ENCODE measurements around the gene CNIH4. TPM values are rescaled to one million over a fixed set of nuclear protein-coding genes. Genes with fewer than 3 reads are reported as not detected.

Gene CNIH4
- polyA plus RNA-seq, 6 donors from 2014 or later = 29.4 to 49.8 (median 33.6) TPM

- peaks cover 0 to 5% of the 10 kb centered on the region in 2 donors for H3K36me3 Mint-ChIP-seq
- H3K4me1 Mint-ChIP-seq = peaks cover 22 to 40% (median 32%) of the 10 kb centered on the region in 3 donors
These were observed 996 bp downstream of the CNIH4 start for GRCh38 chr1:224357626-224358124.

GRCh38 chr1:224358237-224358636, 1.6 kb downstream of the CNIH4 start:
- ATAC-seq (ENCODE audit: low read depth in 2 of 2) (no peak), DNase-seq (no peak)
- peaks cover 0 to 11% of the 10 kb centered on the region in 2 donors for H3K36me3 Mint-ChIP-seq
- peaks cover 0 to 7% (median 0%) of the 10 kb centered on the region in 3 donors for H3K27me3 Mint-ChIP-seq
- peaks cover 25 to 45% (median 34%) of the 10 kb centered on the region in 3 donors for H3K4me1 Mint-ChIP-seq
- H3K4me3 Mint-ChIP-seq = peak overlapping the region; percentile 2 to 96 (median 90)
- peak overlapping the region in 3 of 6 donors; percentile 41 to 86 (median 52) for H3K27ac Mint-ChIP-seq
- H3K9me3 Mint-ChIP-seq = no peaks in the 10 kb centered on the region

More at GRCh38 chr1:224357626-224358124, 996 bp downstream of the CNIH4 start:
- Mint-ChIP-seq H3K9me3 (no peaks in the 10 kb centered on the region), H3K4me3 (peak overlapping the region; percentile 87 to 96 (median 94)), H3K27me3 (peaks cover 0 to 7% (median 0%) of the 10 kb centered on the region in 3 donors), H3K27ac (peak overlapping the region; percentile 84 to 91 (median 86))
- DNase-seq (no peak), ATAC-seq (ENCODE audit: low read depth in 2 of 2) (no peak)

GRCh38 chr1:224359207-224359606, 2.5 kb downstream of the CNIH4 start:
- no peak for ATAC-seq (ENCODE audit: low read depth in 2 of 2)
- Mint-ChIP-seq H3K9me3 (no peaks in the 10 kb centered on the region), H3K27me3 (no peaks in the 10 kb centered on the region), H3K27ac (no peak overlapping the region), H3K36me3 (peaks cover 0 to 17% of the 10 kb centered on the region in 2 donors), H3K4me1 (peaks cover 32 to 53% (median 42%) of the 10 kb centered on the region in 3 donors), H3K4me3 (peak overlapping the region in 1 of 8 donors; percentile 87)
- no peak for DNase-seq

DNA sequence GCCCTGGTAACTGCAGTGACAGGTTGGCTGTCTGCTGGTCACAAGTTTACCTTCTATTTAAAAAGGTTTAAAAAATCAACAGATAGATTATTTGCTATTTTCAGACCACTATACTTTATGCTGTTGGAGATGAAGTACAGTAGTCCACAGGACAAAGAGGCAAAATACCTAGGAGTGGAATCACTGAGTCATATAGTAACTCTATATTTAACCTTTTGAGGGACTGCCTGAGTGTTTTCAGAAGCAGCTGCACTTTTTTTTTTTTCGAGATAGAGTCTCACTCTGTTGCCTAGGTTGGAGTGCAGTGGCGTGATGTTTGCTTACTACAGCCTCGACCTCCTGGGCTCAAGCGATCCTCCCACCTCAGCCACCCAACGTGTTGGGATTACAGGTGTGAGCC, 11.7 kb downstream of the CNIH4 start:
- Mint-ChIP-seq H3K9me3 (no peaks in the 10 kb centered on the region), H3K27me3 (no peaks in the 10 kb centered on the region), H3K36me3 (peaks cover 9 to 12% of the 10 kb centered on the region in 2 donors), H3K27ac (no peak overlapping the region), H3K4me3 (no peak overlapping the region), H3K4me1 (peaks cover 6 to 18% (median 17%) of the 10 kb centered on the region in 3 donors)
- DNase-seq = no peak
- ATAC-seq (ENCODE audit: low read depth in 2 of 2) = no peak

DNA sequence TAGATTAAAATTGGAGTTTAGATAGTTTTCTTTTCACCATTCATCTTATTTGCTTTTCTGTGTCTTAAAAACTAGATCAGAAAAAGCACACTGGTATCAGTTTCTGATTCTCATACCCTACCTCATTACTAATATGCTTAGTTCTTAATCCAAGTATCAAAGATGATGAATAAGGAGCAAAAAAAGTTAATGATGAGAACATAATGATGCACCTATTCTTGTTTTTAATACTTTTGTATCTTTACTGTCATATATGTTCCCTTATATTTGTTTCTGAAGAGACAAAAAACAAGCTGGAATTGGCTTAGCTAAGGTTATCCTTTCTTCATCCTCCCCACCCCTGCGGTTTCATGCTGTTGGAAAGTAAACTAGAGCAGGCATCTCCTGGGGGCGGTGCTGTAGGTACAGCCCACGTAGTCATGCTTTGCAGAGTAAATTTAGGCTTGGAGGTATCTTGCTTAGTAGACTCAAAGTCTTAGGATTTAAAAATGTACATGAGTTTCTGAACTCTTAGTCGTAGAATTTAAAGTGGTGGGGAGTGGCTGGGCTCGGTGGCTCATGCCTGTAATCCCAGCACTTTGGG, 16.4 kb downstream of the CNIH4 start:
- peaks cover 0 to 3% (median 2%) of the 10 kb centered on the region in 3 donors for H3K4me1 Mint-ChIP-seq
- no peak overlapping the region for H3K4me3 Mint-ChIP-seq
- H3K27me3 Mint-ChIP-seq = no peaks in the 10 kb centered on the region
- H3K9me3 Mint-ChIP-seq = no peaks in the 10 kb centered on the region
- DNase-seq (no peak), ATAC-seq (ENCODE audit: low read depth in 2 of 2) (no peak)
- H3K27ac Mint-ChIP-seq = no peak overlapping the region
- peaks cover 15 to 28% of the 10 kb centered on the region in 2 donors for H3K36me3 Mint-ChIP-seq

- Mint-ChIP-seq H3K4me3 (no peak overlapping the region), H3K27me3 (no peaks in the 10 kb centered on the region), H3K36me3 (peaks cover 15 to 28% of the 10 kb centered on the region in 2 donors), H3K27ac (peak overlapping the region in 1 of 6 donors; percentile 43), H3K9me3 (no peaks in the 10 kb centered on the region), H3K4me1 (peaks cover 13 to 16% (median 15%) of the 10 kb centered on the region in 3 donors)
- ATAC-seq (ENCODE audit: low read depth in 2 of 2) (no peak), DNase-seq (no peak)
These were observed 18.4 kb downstream of the CNIH4 start for GRCh38 chr1:224375059-224375458.

DNA sequence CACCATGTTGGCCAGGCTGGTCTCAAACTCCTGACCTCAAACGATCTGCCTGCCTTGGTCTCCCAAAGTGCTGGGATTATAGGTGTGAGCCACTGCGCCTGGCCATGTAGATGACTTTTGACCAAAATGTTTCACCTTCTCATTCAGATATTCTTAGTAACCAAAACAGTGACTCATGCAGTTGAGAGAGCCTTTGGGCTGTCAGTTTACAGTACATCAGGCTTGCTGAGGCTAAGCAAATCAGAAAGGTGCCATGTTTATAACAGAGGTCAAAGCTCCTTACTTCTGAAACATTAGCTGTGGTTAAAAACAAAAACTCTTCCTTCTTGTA, 21.0 kb downstream of the CNIH4 start:
- DNase-seq (no peak), ATAC-seq (ENCODE audit: low read depth in 2 of 2) (no peak)
- peaks cover 21 to 25% (median 21%) of the 10 kb centered on the region in 3 donors for H3K4me1 Mint-ChIP-seq
- no peaks in the 10 kb centered on the region for H3K27me3 Mint-ChIP-seq
- peak overlapping the region in 1 of 6 donors; percentile 15 for H3K27ac Mint-ChIP-seq
- H3K4me3 Mint-ChIP-seq = no peak overlapping the region
- no peaks in the 10 kb centered on the region for H3K9me3 Mint-ChIP-seq
- H3K36me3 Mint-ChIP-seq = peaks cover 11 to 28% of the 10 kb centered on the region in 2 donors

- peaks cover 19 to 25% (median 21%) of the 10 kb centered on the region in 3 donors for H3K4me1 Mint-ChIP-seq
- no peaks in the 10 kb centered on the region for H3K27me3 Mint-ChIP-seq
- H3K36me3 Mint-ChIP-seq = peaks cover 8 to 28% of the 10 kb centered on the region in 2 donors
- H3K4me3 Mint-ChIP-seq = peak overlapping the region in 1 of 8 donors; percentile 58
- no peaks in the 10 kb centered on the region for H3K9me3 Mint-ChIP-seq
- DNase-seq (peak; percentile 5), ATAC-seq (ENCODE audit: low read depth in 2 of 2) (peak; percentile 52 to 58)
- peak overlapping the region in 2 of 6 donors; percentile 32 to 33 for H3K27ac Mint-ChIP-seq
These were observed 22.4 kb downstream of the CNIH4 start for GRCh38 chr1:224378855-224379631.

- Mint-ChIP-seq H3K27ac (peak overlapping the region in 1 of 6 donors; percentile 18), H3K27me3 (no peaks in the 10 kb centered on the region), H3K9me3 (no peaks in the 10 kb centered on the region), H3K36me3 (peaks cover 5 to 26% of the 10 kb centered on the region in 2 donors), H3K4me1 (peaks cover 18 to 25% (median 21%) of the 10 kb centered on the region in 3 donors), H3K4me3 (peak overlapping the region in 6 of 8 donors; percentile 50 to 66 (median 58))
- ATAC-seq (ENCODE audit: low read depth in 2 of 2) = peak; percentile 35 to 77
- DNase-seq = peak; percentile 6
These were observed 23.3 kb downstream of the CNIH4 start for GRCh38 chr1:224380003-224380402.

DNA sequence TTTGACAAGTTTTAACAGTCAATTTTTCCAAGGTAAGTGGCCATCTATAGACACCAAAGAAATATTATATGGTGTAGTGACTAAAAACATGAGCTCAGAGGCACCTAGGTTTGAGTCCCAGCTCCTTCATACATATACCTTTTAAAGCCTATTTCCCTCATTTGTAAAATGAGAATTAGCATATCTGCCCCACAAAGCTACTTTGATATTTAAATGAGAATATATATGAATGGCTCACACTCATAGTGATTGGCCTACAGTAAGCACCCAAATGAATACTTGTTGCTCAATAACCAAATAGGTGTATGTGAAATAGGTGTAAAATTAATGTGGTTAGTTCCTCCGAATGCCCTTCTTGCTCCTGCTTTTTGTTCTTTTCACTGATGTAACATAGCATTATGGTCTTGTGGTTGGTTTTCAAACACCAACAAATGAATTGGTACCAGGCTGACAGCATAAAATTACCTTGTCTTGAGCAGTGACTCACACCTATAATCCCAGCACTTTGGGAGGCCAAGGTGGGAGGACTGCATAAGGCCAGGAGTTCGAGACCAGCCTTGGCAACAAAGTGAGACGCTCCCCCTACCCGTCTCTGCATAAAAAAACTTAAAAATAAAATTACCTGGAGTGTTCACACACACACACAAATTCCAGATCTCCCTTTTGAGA, 25.3 kb downstream of the CNIH4 start:
- Mint-ChIP-seq H3K27ac (peak overlapping the region in 1 of 6 donors; percentile 34), H3K36me3 (peaks cover 4 to 11% of the 10 kb centered on the region in 2 donors), H3K4me1 (peaks cover 18 to 25% (median 21%) of the 10 kb centered on the region in 3 donors), H3K9me3 (no peaks in the 10 kb centered on the region), H3K4me3 (no peak overlapping the region), H3K27me3 (no peaks in the 10 kb centered on the region)
- ATAC-seq (ENCODE audit: low read depth in 2 of 2) (no peak), DNase-seq (no peak)

GRCh38 chr1:224383218-224383617, 26.5 kb downstream of the CNIH4 start:
- Mint-ChIP-seq H3K4me1 (peaks cover 18 to 23% (median 21%) of the 10 kb centered on the region in 3 donors), H3K27me3 (no peaks in the 10 kb centered on the region), H3K4me3 (no peak overlapping the region), H3K27ac (no peak overlapping the region), H3K36me3 (peaks cover 0 to 6% of the 10 kb centered on the region in 2 donors), H3K9me3 (no peaks in the 10 kb centered on the region)
- ATAC-seq (ENCODE audit: low read depth in 2 of 2) (no peak), DNase-seq (no peak)

- Mint-ChIP-seq H3K27ac (peak overlapping the region in 2 of 6 donors; percentile 16 to 34), H3K4me1 (no peaks in the 10 kb centered on the region), H3K4me3 (no peak overlapping the region), H3K9me3 (no peaks in the 10 kb centered on the region), H3K36me3 (peaks cover under 1 to 6% of the 10 kb centered on the region in 2 donors), H3K27me3 (no peaks in the 10 kb centered on the region)
- no peak for DNase-seq
- no peak for ATAC-seq (ENCODE audit: low read depth in 2 of 2)
These were observed 30.7 kb downstream of the CNIH4 start for GRCh38 chr1:224387302-224387912.

GRCh38 chr1:224387943-224388342, 31.3 kb downstream of the CNIH4 start:
- Mint-ChIP-seq H3K4me3 (no peak overlapping the region), H3K9me3 (no peaks in the 10 kb centered on the region), H3K27ac (no peak overlapping the region), H3K36me3 (peaks cover 6% of the 10 kb centered on the region in 2 donors), H3K4me1 (no peaks in the 10 kb centered on the region), H3K27me3 (no peaks in the 10 kb centered on the region)
- ATAC-seq (ENCODE audit: low read depth in 2 of 2) (no peak), DNase-seq (no peak)

All from naive B cell (primary cell).